Prostate gland (tissue), 2 donors: Measurements from ENCODE around the gene OPN1SW. TPM values are rescaled to one million over a fixed set of nuclear protein-coding genes. Genes with fewer than 3 reads are reported as not detected.

Experiments
- DNase-seq: peaks from one replicate; pipeline ENCODE4 v3.0.0-alpha.2; 2019; ENCODE audit warnings: low spot score
- H3K27ac ChIP-seq, 2 donors: fragments of 200-600 bp; sonication (generic); 2 replicates each; pipeline ENCODE4 v1.5.1; 2017 to 2019
- H3K27me3 ChIP-seq: fragments of 200-600 bp; sonication (generic); replicated peaks from 2 replicates; pipeline ENCODE4 v1.5.1; 2019; ENCODE audit not compliant: insufficient read depth
- H3K36me3 ChIP-seq, 2 donors: fragments of 200-600 bp; sonication (generic); 1 replicate in 1 of 2; 2 replicates in 1 of 2; pipeline versions ENCODE4 v1.5.1 to v1.8.1; 2017 to 2019
- H3K4me1 ChIP-seq: fragments of 200-600 bp; sonication (generic); replicated peaks from 2 replicates; pipeline ENCODE4 v1.5.1; 2019
- H3K4me3 ChIP-seq, 2 donors: fragments of 200-600 bp; sonication (generic); 2 replicates each; pipeline ENCODE4 v1.5.1; 2017 to 2019
- H3K9me3 ChIP-seq: fragments of 200-600 bp; sonication (generic); 2 replicates; pipeline ENCODE4 v1.5.1; 2017
- POLR2A ChIP-seq: fragments of 450-650 bp; IDR thresholded peaks from one replicate; pipeline ENCODE4 v1.6.1; 2016; ENCODE audit warnings: antibody characterized with exemption, mild to moderate bottlenecking
- POLR2AphosphoS5 ChIP-seq: sonication (generic); formaldehyde crosslinking; IDR thresholded peaks from one replicate; pipeline ENCODE4 v1.6.1; 2017; ENCODE audit warnings: antibody characterized with exemption
- WGBS: methylation state at CpG from one replicate; pipeline ENCODE4 v1.1.5; 2018; 5-methylcytosine and 5-hydroxymethylcytosine counted together
- intact Hi-C: fragments of 100-400 bp; cut with DNase I; formaldehyde crosslinking; loops from one replicate; pipeline ENCODE4 v1.14.2; 2022
- total RNA-seq, 2 donors: library from RNA; depleted of rRNA; stranded (reverse); fragments of >200 nt; gene quantifications; one replicate each; pipeline ENCODE4 v1.1.0, GENCODE V29; 2016
- TF ChIP-seq, protein P1 (sequence below), 4 experiments: fragments of 200-600 bp in 2 of 4; fragments of 450-650 bp in 2 of 4; sonication (generic) in 2 of 4; IDR thresholded peaks; 1 replicate in 3 of 4; 2 replicates in 1 of 4; pipeline ENCODE4 v1.5.1; 2016 to 2019; ENCODE audit warnings: antibody characterized with exemption in 4 of 4, mild to moderate bottlenecking in 2 of 4, moderate library complexity in 2 of 4

Gene OPN1SW
- total RNA-seq, 2 donors from 2014 or later, result not detected

DNA sequence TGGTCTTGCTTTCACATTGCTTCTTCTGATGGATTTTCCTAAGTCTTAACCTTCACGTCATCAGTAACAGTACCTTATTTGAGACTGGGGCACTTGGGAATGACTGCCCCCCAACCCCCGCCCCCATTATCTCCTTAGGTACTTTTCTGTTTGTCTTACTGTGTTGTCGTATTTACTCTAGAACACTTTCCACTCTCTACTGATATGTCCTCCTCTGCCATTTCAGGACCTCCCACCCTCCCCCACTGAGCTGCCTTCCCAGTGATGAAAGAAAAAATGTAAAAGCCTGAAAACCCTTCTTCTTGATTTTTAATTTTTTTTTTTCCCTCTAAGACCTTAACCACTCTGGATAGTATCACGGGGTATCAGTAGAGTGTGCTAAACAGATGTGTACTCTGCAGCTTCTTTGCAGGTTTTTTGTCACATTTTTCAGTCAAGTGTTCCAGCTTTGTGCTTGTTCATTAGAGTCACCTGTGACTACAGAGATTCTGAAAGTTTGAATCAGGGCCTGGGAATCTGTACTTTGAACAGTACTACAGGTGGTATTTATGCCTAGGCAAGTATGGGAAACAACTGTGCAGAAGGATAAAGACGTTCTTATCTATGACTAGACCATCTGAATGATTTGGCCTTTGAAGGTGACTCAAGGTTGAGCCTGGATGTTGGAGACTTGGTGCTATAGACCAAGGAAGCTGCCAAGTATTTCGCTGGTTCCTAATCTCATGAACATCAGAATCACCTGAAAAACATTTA is 28.1 kb downstream of the OPN1SW start:
- H3K4me3 ChIP-seq, result no peak overlapping the region
- H3K27ac ChIP-seq, result no peak overlapping the region
- no peaks in the 10 kb centered on the region for H3K36me3 ChIP-seq
- peaks cover 4% of the 10 kb centered on the region for H3K4me1 ChIP-seq
- intact Hi-C loops, result no loop called here
- H3K27me3 ChIP-seq, result no peaks in the 10 kb centered on the region
- DNase-seq, result no peak
- TF ChIP-seq, protein P1, sequence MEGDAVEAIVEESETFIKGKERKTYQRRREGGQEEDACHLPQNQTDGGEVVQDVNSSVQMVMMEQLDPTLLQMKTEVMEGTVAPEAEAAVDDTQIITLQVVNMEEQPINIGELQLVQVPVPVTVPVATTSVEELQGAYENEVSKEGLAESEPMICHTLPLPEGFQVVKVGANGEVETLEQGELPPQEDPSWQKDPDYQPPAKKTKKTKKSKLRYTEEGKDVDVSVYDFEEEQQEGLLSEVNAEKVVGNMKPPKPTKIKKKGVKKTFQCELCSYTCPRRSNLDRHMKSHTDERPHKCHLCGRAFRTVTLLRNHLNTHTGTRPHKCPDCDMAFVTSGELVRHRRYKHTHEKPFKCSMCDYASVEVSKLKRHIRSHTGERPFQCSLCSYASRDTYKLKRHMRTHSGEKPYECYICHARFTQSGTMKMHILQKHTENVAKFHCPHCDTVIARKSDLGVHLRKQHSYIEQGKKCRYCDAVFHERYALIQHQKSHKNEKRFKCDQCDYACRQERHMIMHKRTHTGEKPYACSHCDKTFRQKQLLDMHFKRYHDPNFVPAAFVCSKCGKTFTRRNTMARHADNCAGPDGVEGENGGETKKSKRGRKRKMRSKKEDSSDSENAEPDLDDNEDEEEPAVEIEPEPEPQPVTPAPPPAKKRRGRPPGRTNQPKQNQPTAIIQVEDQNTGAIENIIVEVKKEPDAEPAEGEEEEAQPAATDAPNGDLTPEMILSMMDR (IDR thresholded peaks at IDR 0.05), result no peak
- TF ChIP-seq POLR2AphosphoS5, result no peak
- TF ChIP-seq POLR2A, result no peak
- no peaks in the 10 kb centered on the region for H3K9me3 ChIP-seq
- 82% methylated on average over 6 of the region's 6 CpGs for WGBS

DNA sequence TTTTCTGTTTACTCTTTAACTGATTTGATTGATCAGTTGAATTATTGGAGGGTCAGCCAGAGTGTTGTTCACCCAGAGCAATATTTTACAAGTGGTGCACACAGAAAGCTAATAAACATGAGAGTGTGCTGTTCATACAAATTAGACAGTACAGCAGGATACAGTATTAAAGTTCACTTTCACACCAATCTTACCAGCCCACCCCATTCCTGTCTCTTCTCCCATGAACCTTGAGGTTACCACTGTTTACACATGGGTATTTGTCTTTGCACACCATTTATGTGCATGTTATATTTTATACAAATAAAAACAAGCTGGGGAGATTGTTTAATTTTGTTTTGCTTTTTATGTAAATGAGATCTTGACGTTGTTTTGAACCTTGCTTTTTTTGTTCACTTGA is 29.9 kb downstream of the OPN1SW start:
- Histone ChIP-seq H3K27ac (no peak overlapping the region), H3K4me1 (peaks cover 7% of the 10 kb centered on the region), H3K9me3 (no peaks in the 10 kb centered on the region), H3K36me3 (no peaks in the 10 kb centered on the region), H3K27me3 (no peaks in the 10 kb centered on the region), H3K4me3 (no peak overlapping the region)
- intact Hi-C loops, result no loop called here
- TF ChIP-seq POLR2AphosphoS5, result no peak
- TF ChIP-seq POLR2A, result no peak
- TF ChIP-seq, protein P1 (IDR thresholded peaks at IDR 0.05), result no peak
- no peak for DNase-seq
- WGBS, result 65% methylated on average over 1 of the region's 1 CpG

DNA sequence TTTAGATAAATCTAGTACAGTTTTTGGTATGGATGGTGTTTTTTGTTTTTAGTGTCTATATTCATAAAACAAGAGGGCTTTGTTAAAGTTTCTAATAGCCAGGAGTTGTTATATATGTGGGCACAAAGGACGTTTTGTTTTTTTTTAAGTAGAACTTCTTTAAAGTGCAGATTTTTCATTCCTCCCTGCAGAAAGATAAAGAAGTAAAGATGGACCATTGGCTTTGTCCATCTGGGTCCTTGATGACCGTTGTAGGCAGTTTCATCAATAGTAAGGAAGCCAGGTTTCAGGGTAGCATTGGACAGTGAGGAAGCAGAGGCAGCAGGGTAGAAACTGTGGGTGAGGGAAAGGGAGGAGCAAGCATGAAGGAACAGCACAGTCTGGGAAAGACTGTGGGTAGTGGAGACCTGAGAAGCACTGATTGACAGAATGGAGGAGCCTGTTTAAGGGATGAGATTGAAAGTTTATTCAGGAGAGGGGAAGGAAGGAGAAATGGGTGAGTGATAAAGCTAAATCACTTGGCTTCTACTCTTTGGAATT is 31.2 kb downstream of the OPN1SW start:
- H3K4me3 ChIP-seq, result no peak overlapping the region
- no peak overlapping the region for H3K27ac ChIP-seq
- H3K27me3 ChIP-seq, result no peaks in the 10 kb centered on the region
- no peaks in the 10 kb centered on the region for H3K9me3 ChIP-seq
- WGBS, result 40% methylated on average over 2 of the region's 2 CpGs
- TF ChIP-seq POLR2A, result no peak
- TF ChIP-seq POLR2AphosphoS5, result no peak
- TF ChIP-seq, protein P1 (IDR thresholded peaks at IDR 0.05), result no peak
- intact Hi-C loops, result no loop called here
- DNase-seq, result no peak
- peaks cover 13% of the 10 kb centered on the region for H3K4me1 ChIP-seq
- H3K36me3 ChIP-seq, result no peaks in the 10 kb centered on the region

DNA sequence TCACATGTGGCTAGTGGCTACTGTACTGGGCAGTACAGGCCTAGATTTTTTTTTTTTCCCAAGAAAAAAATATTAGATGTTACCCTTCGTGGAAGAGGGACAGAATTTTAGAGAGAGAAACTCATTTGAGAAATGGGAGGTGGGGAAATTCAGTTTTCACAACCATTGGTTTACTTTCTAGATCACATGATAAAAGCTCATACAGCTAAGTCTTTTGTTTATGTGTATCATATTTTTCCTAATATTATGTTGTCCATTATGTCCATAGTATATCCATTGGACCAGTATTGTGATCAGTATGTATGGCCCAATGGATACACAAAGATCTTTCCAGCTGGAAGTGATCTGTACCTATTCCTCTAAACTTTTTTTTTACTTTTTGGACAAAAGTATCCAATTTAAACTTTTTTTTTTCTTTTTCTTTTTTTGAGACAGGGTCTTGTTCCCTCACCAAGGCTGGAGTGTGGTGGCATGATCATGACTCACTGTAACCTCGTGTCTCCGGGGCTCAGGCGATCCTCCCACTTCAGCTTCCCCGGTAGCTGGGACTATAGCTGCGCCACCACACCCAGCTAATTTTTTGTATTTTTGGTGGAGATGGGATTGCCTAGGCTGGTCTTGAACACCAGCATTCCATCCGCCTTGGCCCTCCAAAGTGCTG is 32.4 kb downstream of the OPN1SW start:
- Histone ChIP-seq H3K9me3 (no peaks in the 10 kb centered on the region), H3K27ac (no peak overlapping the region)
- 85% methylated on average over 7 of the region's 7 CpGs for WGBS

DNA sequence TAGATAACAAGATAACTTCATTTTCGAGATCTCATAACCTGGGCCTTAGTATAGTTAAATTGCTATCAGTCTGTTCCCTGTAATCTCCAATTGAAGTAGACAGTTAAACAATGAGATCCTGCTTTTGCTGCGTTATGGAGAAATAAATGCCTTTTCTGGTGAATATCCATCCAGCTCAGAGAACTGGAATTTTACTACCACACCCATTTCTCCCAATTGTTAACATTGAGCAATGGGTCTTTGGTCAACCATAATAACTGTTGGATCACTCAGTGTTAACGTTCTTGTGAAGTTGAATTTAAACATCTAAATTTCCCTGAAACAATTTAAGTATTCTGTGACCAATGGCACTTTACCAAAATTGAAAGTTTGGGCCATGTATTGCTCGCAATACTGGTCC is 33.4 kb downstream of the OPN1SW start:
- DNase-seq, result no peak
- H3K4me3 ChIP-seq, result no peak overlapping the region
- H3K9me3 ChIP-seq, result no peaks in the 10 kb centered on the region
- 59% methylated on average over 4 of the region's 4 CpGs for WGBS
- TF ChIP-seq, protein P1 (IDR thresholded peaks at IDR 0.05), result no peak
- TF ChIP-seq POLR2AphosphoS5, result no peak
- TF ChIP-seq POLR2A, result no peak
- no peaks in the 10 kb centered on the region for H3K27me3 ChIP-seq
- H3K36me3 ChIP-seq, result no peaks in the 10 kb centered on the region
- H3K4me1 ChIP-seq, result peaks cover 18% of the 10 kb centered on the region
- intact Hi-C loops, result no loop called here
- no peak overlapping the region for H3K27ac ChIP-seq

More for the DNA sequence above, 32.4 kb downstream of the OPN1SW start:
- intact Hi-C loops, result no loop called here
- H3K4me3 ChIP-seq, result no peak overlapping the region
- no peaks in the 10 kb centered on the region for H3K36me3 ChIP-seq
- H3K4me1 ChIP-seq, result peaks cover 16% of the 10 kb centered on the region
- no peak for DNase-seq
- no peaks in the 10 kb centered on the region for H3K27me3 ChIP-seq
- no peak for TF ChIP-seq POLR2A
